Measurements from ENCODE around the gene SLC45A2. TPM values are rescaled to one million over a fixed set of nuclear protein-coding genes. Genes with fewer than 3 reads are reported as not detected.

The SLC45A2 gene
- total RNA-seq, 1 experiment from 2014 or later: not detected

DNA sequence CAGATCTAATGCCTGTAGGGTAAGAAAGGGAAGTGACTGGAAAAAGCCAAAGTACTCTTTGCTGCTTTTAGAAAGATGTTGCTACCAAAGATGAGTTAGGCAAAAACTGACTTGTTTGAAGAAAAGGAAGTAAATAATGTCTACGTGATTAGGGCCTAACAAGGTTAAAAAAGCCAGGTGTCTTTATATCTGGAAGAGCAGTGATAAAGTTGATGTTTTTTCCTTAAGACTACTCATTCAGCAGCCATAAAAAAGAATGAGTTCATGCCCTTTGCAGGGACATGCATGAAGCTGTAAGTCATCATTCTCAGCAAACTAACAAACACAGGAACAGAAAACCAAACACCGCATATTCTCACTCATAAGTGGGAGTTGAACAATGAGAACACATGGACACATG is 36.8 kb upstream of the SLC45A2 start:
- Histone ChIP-seq H2BK5ac (ENCODE audit: insufficient read length, low read length) (no peak overlapping the region), H4K8ac (replicated peaks; ENCODE audit: insufficient read length, low read depth, low read length) (no peak overlapping the region), H3K79me1 (ENCODE audit: insufficient read depth, low read depth, low read length, poor library complexity, severe bottlenecking) (no peaks in the 10 kb centered on the region), H4K5ac (ENCODE audit: insufficient read length, low read depth, low read length) (no peak overlapping the region), H2AFZ (ENCODE audit: low read length) (no peak overlapping the region), H4K91ac (ENCODE audit: insufficient read length, low read depth, low read length) (no peak overlapping the region), H2BK15ac (ENCODE audit: low read depth, low read length) (no peak overlapping the region), H3K4me2 (ENCODE audit: insufficient read depth, insufficient read length, low read length) (no peak overlapping the region), H2BK12ac (ENCODE audit: insufficient read length, low read depth, low read length) (no peak overlapping the region), H4K20me1 (ENCODE audit: control insufficient read depth, insufficient read depth, insufficient read length) (no peaks in the 10 kb centered on the region), H3T11ph (ENCODE audit: low read length) (no peak overlapping the region), H3K4me1 (ENCODE audit: insufficient read depth, low read length) (no peaks in the 10 kb centered on the region; the same call in 1 of the 2 replicates), H3K14ac (ENCODE audit: insufficient read depth, low read length) (no peak overlapping the region), H3K23ac (ENCODE audit: insufficient read length, low read depth, low read length) (no peak overlapping the region), H3K9me3 (ENCODE audit: control insufficient read depth, low read depth, low read length) (no peaks in the 10 kb centered on the region), H3K79me2 (ENCODE audit: insufficient read depth, low read length) (no peaks in the 10 kb centered on the region), H2BK120ac (ENCODE audit: low read depth, low read length, poor library complexity, severe bottlenecking) (no peak overlapping the region), H2BK20ac (ENCODE audit: low read depth, low read length, poor library complexity, severe bottlenecking) (no peak overlapping the region), H3K4ac (ENCODE audit: low read depth, low read length) (no peak overlapping the region), H3K27me3 (ENCODE audit: insufficient read depth, low read length) (no peaks in the 10 kb centered on the region), H3K27ac (ENCODE audit: insufficient read length, low read depth, low read length) (no peak overlapping the region), H3K23me2 (ENCODE audit: insufficient read length, low read depth, low read length, poor library complexity, severe bottlenecking) (no peaks in the 10 kb centered on the region), H3K9ac (ENCODE audit: extremely low read depth, insufficient read length, low read length) (no peak overlapping the region), H2AK5ac (ENCODE audit: insufficient read length, low read length) (no peak overlapping the region), H3K18ac (ENCODE audit: insufficient read length, low read depth, low read length) (no peak overlapping the region), H3K56ac (ENCODE audit: insufficient read length, low read depth, low read length) (no peak overlapping the region)
- no peak for DNase-seq
- Mint-ChIP-seq H3K27ac (peak overlapping the region in 2 of 3 experiments; percentile 12 to 40; a peak in 2 of 7 replicates), H3K27me3 (ENCODE audit: low read depth) (no peaks in the 10 kb centered on the region), H3K9me3 (no peaks in the 10 kb centered on the region), H3K4me1 (peaks cover 9 to 16% of the 10 kb centered on the region in 2 experiments; a peak in 2 of 4 replicates), H3K36me3 (ENCODE audit: insufficient read depth in 1 of 3, low read depth in 3 of 3) (no peaks in the 10 kb centered on the region; a peak in 2 of 7 replicates), H3K4me3 (peak overlapping the region in 1 of 2 experiments; percentile 34; a peak in 1 of 5 replicates)
- WGBS (ENCODE audit: extremely low coverage, insufficient read length, low lambda C conversion rate): no CpG with 5 or more reads among the region's 2 CpGs
- TF ChIP-seq, protein P1, sequence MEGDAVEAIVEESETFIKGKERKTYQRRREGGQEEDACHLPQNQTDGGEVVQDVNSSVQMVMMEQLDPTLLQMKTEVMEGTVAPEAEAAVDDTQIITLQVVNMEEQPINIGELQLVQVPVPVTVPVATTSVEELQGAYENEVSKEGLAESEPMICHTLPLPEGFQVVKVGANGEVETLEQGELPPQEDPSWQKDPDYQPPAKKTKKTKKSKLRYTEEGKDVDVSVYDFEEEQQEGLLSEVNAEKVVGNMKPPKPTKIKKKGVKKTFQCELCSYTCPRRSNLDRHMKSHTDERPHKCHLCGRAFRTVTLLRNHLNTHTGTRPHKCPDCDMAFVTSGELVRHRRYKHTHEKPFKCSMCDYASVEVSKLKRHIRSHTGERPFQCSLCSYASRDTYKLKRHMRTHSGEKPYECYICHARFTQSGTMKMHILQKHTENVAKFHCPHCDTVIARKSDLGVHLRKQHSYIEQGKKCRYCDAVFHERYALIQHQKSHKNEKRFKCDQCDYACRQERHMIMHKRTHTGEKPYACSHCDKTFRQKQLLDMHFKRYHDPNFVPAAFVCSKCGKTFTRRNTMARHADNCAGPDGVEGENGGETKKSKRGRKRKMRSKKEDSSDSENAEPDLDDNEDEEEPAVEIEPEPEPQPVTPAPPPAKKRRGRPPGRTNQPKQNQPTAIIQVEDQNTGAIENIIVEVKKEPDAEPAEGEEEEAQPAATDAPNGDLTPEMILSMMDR (conservative IDR thresholded peaks at IDR 0.05): no peak
